Mucosa of stomach (tissue), 1 donor: ENCODE results near the gene ETV3.

Experiments used
- H3K27me3 ChIP-seq: one replicate; pipeline ENCODE4 v1.7.0; 2013; ENCODE audit warnings: mild to moderate bottlenecking, low read length; ENCODE audit not compliant: control insufficient read depth, insufficient read depth
- H3K36me3 ChIP-seq: one replicate; pipeline ENCODE4 v1.7.0; 2013; ENCODE audit warnings: low read length; ENCODE audit not compliant: control insufficient read depth, insufficient read depth
- H3K4me1 ChIP-seq: one replicate; pipeline ENCODE4 v1.7.0; 2013; ENCODE audit warnings: mild to moderate bottlenecking, low read length; ENCODE audit not compliant: control insufficient read depth, insufficient read depth
- H3K4me3 ChIP-seq: one replicate; pipeline ENCODE4 v1.7.0; 2013; ENCODE audit warnings: low read length
- H3K9ac ChIP-seq: one replicate; pipeline ENCODE4 v1.7.0; 2013; ENCODE audit warnings: mild to moderate bottlenecking, low read length, moderate library complexity
- H3K9me3 ChIP-seq: one replicate; pipeline ENCODE4 v1.7.0; 2013; ENCODE audit warnings: mild to moderate bottlenecking, low read length, moderate library complexity; ENCODE audit not compliant: control insufficient read depth
- donor health status: Pancreatic carcinoma.

The ETV3 gene

GRCh38 chr1:157080714-157081113 lies 57.5 kb downstream of the ETV3 start:
- no peaks in the 10 kb centered on the region for H3K4me1 ChIP-seq
- no peak overlapping the region for H3K4me3 ChIP-seq
- H3K27me3 ChIP-seq: peaks cover 10% of the 10 kb centered on the region
- no peaks in the 10 kb centered on the region for H3K9me3 ChIP-seq
- H3K36me3 ChIP-seq: no peaks in the 10 kb centered on the region
- no peak overlapping the region for H3K9ac ChIP-seq

DNA sequence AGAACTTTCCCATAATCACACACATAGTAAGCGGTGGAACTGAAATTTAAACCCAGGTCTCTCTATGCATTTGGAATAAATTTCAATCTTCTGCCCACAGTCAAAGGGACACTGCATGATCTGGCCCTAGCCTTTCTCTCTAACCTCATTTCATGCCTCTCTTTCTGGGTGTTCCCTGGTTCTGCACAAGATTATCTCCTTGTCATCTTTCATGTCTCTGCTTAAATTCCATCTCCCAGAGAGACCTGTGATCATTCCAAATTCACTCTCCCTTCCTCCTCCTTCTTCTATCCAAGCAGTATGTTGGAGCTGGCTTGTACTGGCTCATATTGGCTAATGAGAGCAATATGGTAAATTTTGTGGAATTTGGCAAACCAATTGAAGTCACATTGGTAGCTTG lies 60.8 kb downstream of the ETV3 start:
- Histone ChIP-seq H3K9me3 (no peaks in the 10 kb centered on the region), H3K9ac (no peak overlapping the region), H3K27me3 (peaks cover 8% of the 10 kb centered on the region), H3K4me1 (peaks cover 6% of the 10 kb centered on the region), H3K36me3 (no peaks in the 10 kb centered on the region), H3K4me3 (no peak overlapping the region)

- H3K9me3 ChIP-seq: no peaks in the 10 kb centered on the region
- no peak overlapping the region for H3K9ac ChIP-seq
- H3K36me3 ChIP-seq: no peaks in the 10 kb centered on the region
- peaks cover 5% of the 10 kb centered on the region for H3K27me3 ChIP-seq
- H3K4me3 ChIP-seq: no peak overlapping the region
- H3K4me1 ChIP-seq: peaks cover 6% of the 10 kb centered on the region
Measured at GRCh38 chr1:157073944-157074685, 64.1 kb downstream of the ETV3 start.
